Endothelial cell of umbilical vein (primary cell): ENCODE data around the gene MYH9. TPM values are rescaled to one million over a fixed set of nuclear protein-coding genes. Genes with fewer than 3 reads are reported as not detected.

Experiments used
- BruUV-seq: library from RNA; stranded (reverse); fragments of 400-500 nt; replicated peaks from 2 replicates; lab custom pipeline; 2021; lab: Mats Ljungman, UMichigan
- CTCF ChIA-PET: fragments of 300-600, 350-600 bp; sonication (Branson Sonifier 250); formaldehyde crosslinking; loops from one replicate; lab custom pipeline; 2021; ENCODE audit warnings: antibody characterized with exemption, inconsistent platforms; lab: Charles Lee
- POLR2A ChIA-PET: fragments of 300-600, 350-600 bp; sonication (Branson Sonifier 250); formaldehyde crosslinking; loops from one replicate; lab custom pipeline; 2021; ENCODE audit warnings: antibody characterized with exemption, inconsistent platforms; lab: Charles Lee
- DNase-seq: peaks from one replicate; pipeline ENCODE4 v3.0.0-alpha.2; 2011; ENCODE audit warnings: low read depth, low spot score
- FAIRE-seq: peaks from 2 replicates; lab custom pipeline; 2011; peaks lifted over from hg19 to GRCh38; lab: Jason Lieb, UNC
- H2AFZ ChIP-seq: 2 replicates; pipeline ENCODE4 v1.6.0; 2012; ENCODE audit warnings: low read depth, low read length, control low read depth, inconsistent platforms
- H3K27ac ChIP-seq: 2 replicates; pipeline ENCODE4 v1.5.1; 2011; ENCODE audit warnings: low read depth, mild to moderate bottlenecking, control low read depth, low read length, moderate library complexity; ENCODE audit not compliant: insufficient read depth
- H3K27me3 ChIP-seq, 2 experiments: 2 replicates each; pipeline versions ENCODE4 v1.6.0 to v1.6.1; 2011; ENCODE audit warnings: low read length in 2 of 2, mixed read lengths in 1 of 2; ENCODE audit not compliant: control insufficient read depth in 2 of 2, insufficient read depth in 2 of 2
- H3K36me3 ChIP-seq, 2 experiments: 2 replicates in 1 of 2; 3 replicates in 1 of 2; pipeline ENCODE4 v1.5.1; 2011; ENCODE audit warnings: low read length in 2 of 2, mild to moderate bottlenecking in 1 of 2, moderate library complexity in 1 of 2; ENCODE audit not compliant: control insufficient read depth in 2 of 2, insufficient read depth in 2 of 2; ENCODE audit errors: extremely low read depth in 1 of 2
- H3K4me1 ChIP-seq: 3 replicates; pipeline ENCODE4 v1.5.1; 2011; ENCODE audit warnings: mild to moderate bottlenecking, low read length; ENCODE audit not compliant: control insufficient read depth, insufficient read depth; ENCODE audit errors: extremely low read depth
- H3K4me2 ChIP-seq: 2 replicates; pipeline ENCODE4 v1.6.1; 2011; ENCODE audit warnings: low read length, control low read depth, mixed read lengths; ENCODE audit not compliant: insufficient read depth
- H3K4me3 ChIP-seq, 3 experiments: fragments of 200-600 bp in 1 of 3; sonication (generic), shearing (Covaris generic) in 1 of 3; replicated peaks in 1 of 3; 2 replicates each; pipeline ENCODE4 v1.5.1; 2011 to 2016; ENCODE audit warnings: control low read depth in 3 of 3, low read length in 3 of 3, mild to moderate bottlenecking in 2 of 3, inconsistent platforms in 1 of 3, low read depth in 1 of 3, moderate library complexity in 1 of 3; ENCODE audit not compliant: insufficient read depth in 1 of 3
- H3K79me2 ChIP-seq: 2 replicates; pipeline ENCODE4 v1.6.0; 2012; ENCODE audit warnings: low read length, inconsistent platforms; ENCODE audit not compliant: control insufficient read depth, insufficient read depth
- H3K9ac ChIP-seq: replicated peaks from 2 replicates; pipeline ENCODE3; 2011; ENCODE audit warnings: low read length, control low read depth; ENCODE audit not compliant: insufficient read depth; ENCODE audit errors: extremely low read depth
- H3K9me1 ChIP-seq: replicated peaks from 3 replicates; pipeline ENCODE4 v1.6.0; 2011; ENCODE audit warnings: mild to moderate bottlenecking, low read length; ENCODE audit not compliant: control insufficient read depth, insufficient read depth; ENCODE audit errors: extremely low read depth
- H3K9me3 ChIP-seq: replicated peaks from 2 replicates; pipeline ENCODE4 v1.5.1; 2012; ENCODE audit warnings: low read length, inconsistent platforms; ENCODE audit not compliant: control insufficient read depth, insufficient read depth
- H4K20me1 ChIP-seq: replicated peaks from 2 replicates; pipeline ENCODE3; 2011; ENCODE audit warnings: mild to moderate bottlenecking, low read length; ENCODE audit not compliant: control insufficient read depth, insufficient read depth; ENCODE audit errors: extremely low read depth
- CTCF ChIP-seq, 2 donors: IDR thresholded peaks; 1 replicate in 1 of 2; 2 replicates in 1 of 2; pipeline ENCODE4 v1.5.1; 2011; ENCODE audit warnings: low read length in 2 of 2, mild to moderate bottlenecking in 2 of 2, moderate library complexity in 2 of 2, control low read depth in 1 of 2, inconsistent platforms in 1 of 2, low read depth in 1 of 2; ENCODE audit not compliant: insufficient read depth in 1 of 2; ENCODE audit errors: extremely low read depth in 1 of 2
- EZH2 ChIP-seq: IDR thresholded peaks from 2 replicates; pipeline ENCODE4 v1.6.1; 2012; ENCODE audit warnings: borderline replicate concordance, low read depth, mild to moderate bottlenecking, moderate library complexity, low read length, inconsistent platforms; ENCODE audit not compliant: severe bottlenecking
- FOS ChIP-seq: IDR thresholded peaks from 2 replicates; pipeline ENCODE4 v1.6.1; 2011; ENCODE audit warnings: mild to moderate bottlenecking, low read length, moderate library complexity, borderline replicate concordance; ENCODE audit not compliant: insufficient read depth
- GATA2 ChIP-seq: IDR thresholded peaks from 2 replicates; pipeline ENCODE4 v1.7.0; 2011; ENCODE audit warnings: low read depth, mild to moderate bottlenecking, moderate library complexity, mixed read lengths, low read length; ENCODE audit not compliant: insufficient read length, insufficient read depth
- JUN ChIP-seq: IDR thresholded peaks from 2 replicates; pipeline ENCODE4 v1.6.1; 2011; ENCODE audit warnings: borderline replicate concordance, low read depth; ENCODE audit not compliant: insufficient read length, insufficient read depth
- MAX ChIP-seq: IDR thresholded peaks from 2 replicates; pipeline ENCODE4 v1.6.1; 2011; ENCODE audit not compliant: insufficient read depth, insufficient read length
- MYC ChIP-seq: IDR thresholded peaks from one replicate; pipeline ENCODE4 v1.6.1; 2011; ENCODE audit warnings: mild to moderate bottlenecking, low read depth, low read length
- POLR2A ChIP-seq: IDR thresholded peaks from 2 replicates; pipeline ENCODE4 v1.6.1; 2012; ENCODE audit warnings: low read depth, mild to moderate bottlenecking, control low read depth, low read length
- POLR2AphosphoS5 ChIP-seq: IDR thresholded peaks from 2 replicates; pipeline ENCODE4 v1.6.1; 2012; ENCODE audit warnings: low read depth, mild to moderate bottlenecking, control low read depth, low read length, moderate library complexity; ENCODE audit not compliant: insufficient read depth
- dilution Hi-C: fragments of 300-500 bp; cut with MboI; formaldehyde crosslinking; loops from one replicate; pipeline ENCODE4 v1.15.0; 2019; ENCODE audit warnings: low sequenced_read_pairs; ENCODE audit not compliant: extremely low pct_ligation_motif_present
- intact Hi-C: fragments of 100-400 bp; cut with micrococcal nuclease; formaldehyde crosslinking; loops from one replicate; pipeline ENCODE4 v1.10.0; 2022
- polyA plus RNA-seq, 4 experiments: library from polyadenylated mRNA; depleted of rRNA in 3 of 4; stranded (reverse) in 3 of 4; unstranded in 1 of 4; fragments of >200 nt; gene quantifications; 2 replicates each; pipeline versions ENCODE4 v1.2.1 to v1.2.3, GENCODE V29; 2011 to 2012; ENCODE audit warnings: missing spikeins in 1 of 4
- total RNA-seq: library from RNA; stranded (reverse); gene quantifications from 2 replicates; pipeline ENCODE4 v1.2.3, GENCODE V29; 2021

MYH9 gene
- total and polyA plus RNA-seq, 2 donors (not counting 3 experiments of a cell fraction or from before 2014, with no cell fraction given): 188 to 1,413 TPM

- BruUV-seq: no TSS peak
- DNase-seq (no peak), FAIRE-seq (no peak)
- ChIA-PET POLR2A (interaction anchor here (1.0 kb wide), 1 partner anchor 18 kb away, joined by 3 read pairs; the partner anchor contains the start of gene MYH9), CTCF (interaction anchor here (1.0 kb wide), 1 partner anchor 20 kb away, joined by 5 read pairs; no protein-coding TSS in a partner anchor)
- dilution Hi-C loops (no loop called here), intact Hi-C loops (no loop called here)
- TF ChIP-seq MYC (no peak), JUN (no peak), EZH2 (no peak), FOS (no peak), POLR2A (no peak), CTCF (IDR thresholded peaks at IDR 0.05; ENCODE audit: extremely low read depth in 1 of 2, insufficient read depth in 1 of 2, low read depth in 1 of 2, low read length in 2 of 2) (no peak), GATA2 (no peak), POLR2AphosphoS5 (no peak), MAX (no peak)
- Histone ChIP-seq H3K4me1 (no peaks in the 10 kb centered on the region), H3K9ac (no peak overlapping the region), H3K4me2 (no peak overlapping the region), H3K27me3 (no peaks in the 10 kb centered on the region), H3K36me3 (no peaks in the 10 kb centered on the region), H3K4me3 (no peak overlapping the region), H3K9me1 (no peaks in the 10 kb centered on the region), H2AFZ (no peak overlapping the region), H3K27ac (no peak overlapping the region), H4K20me1 (no peaks in the 10 kb centered on the region), H3K9me3 (no peaks in the 10 kb centered on the region), H3K79me2 (no peaks in the 10 kb centered on the region)
These were observed 18.1 kb upstream of the MYH9 start for GRCh38 chr22:36405671-36406538.
